Measurements from ENCODE around the gene MLXIP.

Gene MLXIP

GRCh38 chr12:122187466-122187865, 108.9 kb downstream of the MLXIP start:
- H3K79me2 ChIP-seq (ENCODE audit: control insufficient read depth, insufficient read depth, low read length, unreplicated experiment), result no peaks in the 10 kb centered on the region

GRCh38 chr12:122189626-122190475, 111.3 kb downstream of the MLXIP start:
- Histone ChIP-seq H2AFZ (ENCODE audit: low read length, unreplicated experiment) (no peak overlapping the region), H3K36me3 (ENCODE audit: insufficient read depth, low read length) (no peaks in the 10 kb centered on the region), H3K4me1 (ENCODE audit: control insufficient read depth, insufficient read depth, low read length, unreplicated experiment) (no peaks in the 10 kb centered on the region), H3K79me2 (ENCODE audit: control insufficient read depth, insufficient read depth, low read length, unreplicated experiment) (no peaks in the 10 kb centered on the region), H3K27ac (ENCODE audit: low read depth, low read length) (no peak overlapping the region), H3K4me3 (ENCODE audit: low read depth, low read length) (no peak overlapping the region), H3K27me3 (ENCODE audit: insufficient read depth, low read length) (no peaks in the 10 kb centered on the region)

More at GRCh38 chr12:122187466-122187865, 108.9 kb downstream of the MLXIP start:
- Histone ChIP-seq H3K27me3 (ENCODE audit: insufficient read depth, low read length) (no peaks in the 10 kb centered on the region), H2AFZ (ENCODE audit: low read length, unreplicated experiment) (no peak overlapping the region), H3K4me3 (ENCODE audit: low read depth, low read length) (no peak overlapping the region), H3K27ac (ENCODE audit: low read depth, low read length) (no peak overlapping the region), H3K36me3 (ENCODE audit: insufficient read depth, low read length) (no peaks in the 10 kb centered on the region), H3K4me1 (ENCODE audit: control insufficient read depth, insufficient read depth, low read length, unreplicated experiment) (no peaks in the 10 kb centered on the region)

GRCh38 chr12:122190842-122191668, 112.5 kb downstream of the MLXIP start:
- H3K79me2 ChIP-seq (ENCODE audit: control insufficient read depth, insufficient read depth, low read length, unreplicated experiment), result no peaks in the 10 kb centered on the region
- no peak overlapping the region for H3K4me3 ChIP-seq (ENCODE audit: low read depth, low read length)
- no peak overlapping the region for H3K27ac ChIP-seq (ENCODE audit: low read depth, low read length)
- no peak overlapping the region for H2AFZ ChIP-seq (ENCODE audit: low read length, unreplicated experiment)
- no peaks in the 10 kb centered on the region for H3K4me1 ChIP-seq (ENCODE audit: control insufficient read depth, insufficient read depth, low read length, unreplicated experiment)
- H3K27me3 ChIP-seq (ENCODE audit: insufficient read depth, low read length), result no peaks in the 10 kb centered on the region
- H3K36me3 ChIP-seq (ENCODE audit: insufficient read depth, low read length), result no peaks in the 10 kb centered on the region

GRCh38 chr12:122192441-122192840, 113.9 kb downstream of the MLXIP start:
- H3K4me1 ChIP-seq (ENCODE audit: control insufficient read depth, insufficient read depth, low read length, unreplicated experiment), result peaks cover under 1% of the 10 kb centered on the region
- H3K27me3 ChIP-seq (ENCODE audit: insufficient read depth, low read length), result no peaks in the 10 kb centered on the region
- H3K36me3 ChIP-seq (ENCODE audit: insufficient read depth, low read length), result no peaks in the 10 kb centered on the region
- H2AFZ ChIP-seq (ENCODE audit: low read length, unreplicated experiment), result no peak overlapping the region
- no peak overlapping the region for H3K4me3 ChIP-seq (ENCODE audit: low read depth, low read length)
- no peak overlapping the region for H3K27ac ChIP-seq (ENCODE audit: low read depth, low read length)
- H3K79me2 ChIP-seq (ENCODE audit: control insufficient read depth, insufficient read depth, low read length, unreplicated experiment), result no peaks in the 10 kb centered on the region

- Histone ChIP-seq H3K4me3 (ENCODE audit: low read depth, low read length) (no peak overlapping the region), H3K27me3 (ENCODE audit: insufficient read depth, low read length) (no peaks in the 10 kb centered on the region), H3K27ac (ENCODE audit: low read depth, low read length) (no peak overlapping the region), H2AFZ (ENCODE audit: low read length, unreplicated experiment) (no peak overlapping the region), H3K4me1 (ENCODE audit: control insufficient read depth, insufficient read depth, low read length, unreplicated experiment) (peaks cover 5% of the 10 kb centered on the region), H3K79me2 (ENCODE audit: control insufficient read depth, insufficient read depth, low read length, unreplicated experiment) (no peaks in the 10 kb centered on the region), H3K36me3 (ENCODE audit: insufficient read depth, low read length) (no peaks in the 10 kb centered on the region)
Measured at GRCh38 chr12:122194804-122195203, 116.2 kb downstream of the MLXIP start.

GRCh38 chr12:122195405-122195804, 116.8 kb downstream of the MLXIP start:
- H3K4me1 ChIP-seq (ENCODE audit: control insufficient read depth, insufficient read depth, low read length, unreplicated experiment), result peaks cover 5% of the 10 kb centered on the region
- H3K27me3 ChIP-seq (ENCODE audit: insufficient read depth, low read length), result no peaks in the 10 kb centered on the region
- no peaks in the 10 kb centered on the region for H3K79me2 ChIP-seq (ENCODE audit: control insufficient read depth, insufficient read depth, low read length, unreplicated experiment)
- H3K36me3 ChIP-seq (ENCODE audit: insufficient read depth, low read length), result no peaks in the 10 kb centered on the region
- H3K4me3 ChIP-seq (ENCODE audit: low read depth, low read length), result no peak overlapping the region
- H2AFZ ChIP-seq (ENCODE audit: low read length, unreplicated experiment), result no peak overlapping the region
- no peak overlapping the region for H3K27ac ChIP-seq (ENCODE audit: low read depth, low read length)
